H9 (cell line): ENCODE data around the gene ACBD3. TPM values are rescaled to one million over a fixed set of nuclear protein-coding genes. Genes with fewer than 3 reads are reported as not detected.

Experiments used
- DNase-seq: peaks from one replicate; pipeline ENCODE4 v3.0.0-alpha.2; 2017
- H2AFZ ChIP-seq: one replicate; pipeline ENCODE4 v1.6.1; 2013; ENCODE audit warnings: mild to moderate bottlenecking, low read length, control low read depth, moderate library complexity
- H2AK5ac ChIP-seq: 2 replicates; pipeline ENCODE4 v1.6.1; 2013; ENCODE audit warnings: low read length, control low read depth, mixed read lengths; ENCODE audit not compliant: insufficient read length
- H2BK120ac ChIP-seq: one replicate; pipeline ENCODE4 v1.6.1; 2013; ENCODE audit warnings: low read depth, mild to moderate bottlenecking, low read length, control low read depth, inconsistent platforms; ENCODE audit not compliant: poor library complexity, severe bottlenecking
- H2BK12ac ChIP-seq: 2 replicates; pipeline ENCODE4 v1.6.1; 2013; ENCODE audit warnings: low read length, control low read depth, mixed read lengths, low read depth; ENCODE audit not compliant: insufficient read length
- H2BK15ac ChIP-seq: 2 replicates; pipeline ENCODE4 v1.6.1; 2013; ENCODE audit warnings: low read depth, low read length, control low read depth
- H2BK20ac ChIP-seq: one replicate; pipeline ENCODE4 v1.6.1; 2013; ENCODE audit warnings: low read depth, mild to moderate bottlenecking, low read length, control low read depth, inconsistent platforms; ENCODE audit not compliant: poor library complexity, severe bottlenecking
- H2BK5ac ChIP-seq: 2 replicates; pipeline ENCODE4 v1.6.1; 2013; ENCODE audit warnings: low read length, control low read depth, mixed read lengths; ENCODE audit not compliant: insufficient read length
- H3K14ac ChIP-seq: 2 replicates; pipeline ENCODE4 v1.6.1; 2013; ENCODE audit warnings: low read length, control low read depth; ENCODE audit not compliant: insufficient read depth
- H3K18ac ChIP-seq: 2 replicates; pipeline ENCODE4 v1.6.1; 2013; ENCODE audit warnings: low read depth, mild to moderate bottlenecking, mixed read lengths, low read length, control low read depth; ENCODE audit not compliant: insufficient read length
- H3K23ac ChIP-seq: 2 replicates; pipeline ENCODE4 v1.6.1; 2013; ENCODE audit warnings: low read length, control low read depth, mixed read lengths, low read depth; ENCODE audit not compliant: insufficient read length
- H3K23me2 ChIP-seq: 2 replicates; pipeline ENCODE4 v1.6.1; 2013; ENCODE audit warnings: low read depth, mild to moderate bottlenecking, mixed read lengths, low read length, control low read depth; ENCODE audit not compliant: insufficient read length, poor library complexity, severe bottlenecking
- H3K27ac ChIP-seq: 2 replicates; pipeline ENCODE4 v1.5.1; 2013; ENCODE audit warnings: low read length, control low read depth, mixed read lengths, low read depth; ENCODE audit not compliant: insufficient read length
- H3K27me3 ChIP-seq: 2 replicates; pipeline ENCODE4 v1.6.1; 2013; ENCODE audit warnings: low read length, control low read depth, inconsistent platforms; ENCODE audit not compliant: insufficient read depth
- H3K4ac ChIP-seq: 2 replicates; pipeline ENCODE4 v1.6.1; 2013; ENCODE audit warnings: low read depth, mild to moderate bottlenecking, control low read depth, inconsistent platforms, low read length, moderate library complexity
- H3K4me1 ChIP-seq: 2 replicates; pipeline ENCODE4 v1.6.1; 2013; ENCODE audit warnings: low read length, control low read depth, inconsistent platforms; ENCODE audit not compliant: insufficient read depth
- H3K4me2 ChIP-seq: 2 replicates; pipeline ENCODE4 v1.6.1; 2013; ENCODE audit warnings: low read length, control low read depth, mixed read lengths; ENCODE audit not compliant: insufficient read length, insufficient read depth
- H3K56ac ChIP-seq: 2 replicates; pipeline ENCODE4 v1.6.1; 2013; ENCODE audit warnings: low read depth, mild to moderate bottlenecking, mixed read lengths, low read length, control low read depth; ENCODE audit not compliant: insufficient read length
- H3K79me1 ChIP-seq: 2 replicates; pipeline ENCODE4 v1.6.1; 2013; ENCODE audit warnings: low read depth, mild to moderate bottlenecking, moderate library complexity, low read length, control low read depth, inconsistent platforms; ENCODE audit not compliant: insufficient read depth, poor library complexity, severe bottlenecking
- H3K79me2 ChIP-seq: 2 replicates; pipeline ENCODE4 v1.6.1; 2013; ENCODE audit warnings: low read length, control low read depth, inconsistent platforms; ENCODE audit not compliant: insufficient read depth
- H3K9ac ChIP-seq: 2 replicates; pipeline ENCODE4 v1.6.1; 2013; ENCODE audit warnings: low read length, control low read depth, mixed read lengths; ENCODE audit not compliant: insufficient read length; ENCODE audit errors: extremely low read depth
- H3K9me3 ChIP-seq: one replicate; pipeline ENCODE4 v1.6.1; 2013; ENCODE audit warnings: low read depth, low read length, inconsistent platforms; ENCODE audit not compliant: control insufficient read depth
- H3T11ph ChIP-seq: one replicate; pipeline ENCODE4 v1.6.1; 2013; ENCODE audit warnings: mild to moderate bottlenecking, low read length, control low read depth, inconsistent platforms
- H4K20me1 ChIP-seq: one replicate; pipeline ENCODE4 v1.6.1; 2013; ENCODE audit not compliant: control insufficient read depth, insufficient read length, insufficient read depth
- H4K5ac ChIP-seq: 2 replicates; pipeline ENCODE4 v1.6.1; 2013; ENCODE audit warnings: low read depth, mild to moderate bottlenecking, mixed read lengths, low read length, control low read depth; ENCODE audit not compliant: insufficient read length
- H4K8ac ChIP-seq: replicated peaks from 2 replicates; pipeline ENCODE4 v1.6.1; 2013; ENCODE audit warnings: low read length, control low read depth, mixed read lengths, low read depth; ENCODE audit not compliant: insufficient read length
- H4K91ac ChIP-seq: 2 replicates; pipeline ENCODE4 v1.6.1; 2013; ENCODE audit warnings: low read depth, mild to moderate bottlenecking, moderate library complexity, mixed read lengths, low read length, control low read depth; ENCODE audit not compliant: insufficient read length
- H3K27ac Mint-ChIP-seq, 3 experiments: 2 replicates in 2 of 3; 3 replicates in 1 of 3; pipeline ENCODE4 v1.8.0; 2020 to 2021; ENCODE audit warnings: mixed read lengths in 3 of 3, mild to moderate bottlenecking in 1 of 3, moderate library complexity in 1 of 3
- H3K27me3 Mint-ChIP-seq: 2 replicates; pipeline ENCODE4 v1.8.0; 2021; ENCODE audit warnings: low read depth, mild to moderate bottlenecking, moderate library complexity, mixed read lengths
- H3K36me3 Mint-ChIP-seq, 3 experiments: 2 replicates in 2 of 3; 3 replicates in 1 of 3; pipeline ENCODE4 v1.8.0; 2020 to 2021; ENCODE audit warnings: low read depth in 3 of 3, mixed read lengths in 3 of 3; ENCODE audit not compliant: insufficient read depth in 1 of 3
- H3K4me1 Mint-ChIP-seq, 2 experiments: 2 replicates each; pipeline ENCODE4 v1.8.0; 2020; ENCODE audit warnings: mixed read lengths in 2 of 2
- H3K4me3 Mint-ChIP-seq, 2 experiments: 2 replicates in 1 of 2; 3 replicates in 1 of 2; pipeline ENCODE4 v1.8.0; 2020 to 2021; ENCODE audit warnings: mild to moderate bottlenecking in 2 of 2, mixed read lengths in 2 of 2, moderate library complexity in 1 of 2
- H3K9me3 Mint-ChIP-seq, 2 experiments: 2 replicates in 1 of 2; 3 replicates in 1 of 2; pipeline ENCODE4 v1.8.0; 2020; ENCODE audit warnings: mild to moderate bottlenecking in 2 of 2, mixed read lengths in 2 of 2, moderate library complexity in 1 of 2
- CTCF ChIP-seq: fragments of 200-600 bp; sonication (generic); conservative IDR thresholded peaks from 3 replicates; pipeline ENCODE4 v1.8.0; 2021; ENCODE audit warnings: antibody characterized with exemption, mild to moderate bottlenecking
- WGBS: extraction: QIAGEN DNeasy Blood & Tissue Kit; methylation state at CpG from one replicate; pipeline ENCODE4 v1.1.7; 2013; ENCODE audit warnings: missing lambda C conversion rate, low lambda C conversion rate, mixed read lengths; ENCODE audit not compliant: insufficient read length; ENCODE audit errors: extremely low coverage; 5-methylcytosine and 5-hydroxymethylcytosine counted together
- total RNA-seq: library from RNA; stranded (reverse); gene quantifications from 2 replicates; pipeline ENCODE4 v1.2.1, GENCODE V29; 2021

The ACBD3 gene
- total RNA-seq, 1 experiment from 2014 or later = 30.8 TPM

- Histone ChIP-seq H3K56ac (no peak overlapping the region), H3T11ph (no peak overlapping the region), H4K20me1 (no peaks in the 10 kb centered on the region)
These were observed 15.7 kb upstream of the ACBD3 start for GRCh38 chr1:226202246-226202645.

More at GRCh38 chr1:226202246-226202645, 15.7 kb upstream of the ACBD3 start:
- Histone ChIP-seq H4K8ac (no peak overlapping the region), H3K23me2 (no peaks in the 10 kb centered on the region), H2AFZ (no peak overlapping the region), H3K9ac (no peak overlapping the region), H3K9me3 (no peaks in the 10 kb centered on the region), H2BK5ac (no peak overlapping the region), H2BK15ac (no peak overlapping the region), H2BK12ac (no peak overlapping the region), H3K79me1 (no peaks in the 10 kb centered on the region), H3K23ac (no peak overlapping the region), H3K27ac (no peak overlapping the region), H3K4me2 (no peak overlapping the region), H3K27me3 (no peaks in the 10 kb centered on the region; the same call in 1 of the 2 replicates), H3K14ac (no peak overlapping the region), H3K4ac (no peak overlapping the region), H4K91ac (no peak overlapping the region), H2BK120ac (no peak overlapping the region), H3K79me2 (no peaks in the 10 kb centered on the region), H4K5ac (no peak overlapping the region), H2BK20ac (no peak overlapping the region), H3K4me1 (no peaks in the 10 kb centered on the region; the same call in 1 of the 2 replicates), H2AK5ac (no peak overlapping the region), H3K18ac (no peak overlapping the region)
- TF ChIP-seq CTCF = no peak
- H3K36me3 Mint-ChIP-seq = no peaks in the 10 kb centered on the region
- WGBS = no CpG with 5 or more reads among the region's 3 CpGs
- no peak for DNase-seq
- H3K9me3 Mint-ChIP-seq = no peaks in the 10 kb centered on the region
- H3K27me3 Mint-ChIP-seq = peaks cover 3% of the 10 kb centered on the region
- peaks cover 9 to 16% of the 10 kb centered on the region in 2 experiments for H3K4me1 Mint-ChIP-seq
- peak overlapping the region in 1 of 3 experiments; percentile 11; a peak in 1 of 7 replicates for H3K27ac Mint-ChIP-seq
- no peak overlapping the region for H3K4me3 Mint-ChIP-seq
